ENCODE results near the gene LTF. TPM values are rescaled to one million over a fixed set of nuclear protein-coding genes. Genes with fewer than 3 reads are reported as not detected.

Gene LTF
- total and polyA plus RNA-seq, 2 experiments from 2014 or later: 0.73 to 1.3 TPM

- ATAC-seq (no peak), DNase-seq (ENCODE audit: low spot score) (peak; percentile 37)
- H3K27ac ChIP-seq (ENCODE audit: low read depth): no peak overlapping the region
- no peaks in the 10 kb centered on the region for H3K27me3 ChIP-seq (ENCODE audit: insufficient read depth)
- H3K4me1 ChIP-seq (ENCODE audit: insufficient read depth): peaks cover under 1% of the 10 kb centered on the region; the same call in 1 of the 2 replicates
- no peak overlapping the region for H3K4me2 ChIP-seq
- no peaks in the 10 kb centered on the region for H3K79me2 ChIP-seq (replicated peaks; ENCODE audit: insufficient read depth)
- peaks cover 4% of the 10 kb centered on the region; the same call in 1 of the 2 replicates for H3K9me2 ChIP-seq (ENCODE audit: insufficient read depth)
- H2AFZ ChIP-seq: peak overlapping the region; percentile 70
- Mint-ChIP-seq H3K27me3 (ENCODE audit: insufficient read depth, low read depth, poor library complexity) (no peaks in the 10 kb centered on the region), H3K4me3 (no peak overlapping the region), H3K4me1 (peaks cover 2% of the 10 kb centered on the region; the same call in 2 of the 3 replicates), H3K27ac (no peak overlapping the region), H3K9me3 (peaks cover 17% of the 10 kb centered on the region), H3K36me3 (ENCODE audit: low read depth) (peaks cover 7% of the 10 kb centered on the region; the same call in 2 of the 3 replicates)
- no peak overlapping the region for H3K4me3 ChIP-seq
- TF ChIP-seq JUNB (IDR thresholded peaks at IDR 0.05; ENCODE audit: unreplicated experiment) (no peak), EZH2 (IDR thresholded peaks at IDR 0.05; ENCODE audit: low read depth, unreplicated experiment) (no peak), NANOG (IDR thresholded peaks at IDR 0.05; ENCODE audit: borderline replicate concordance) (no peak), EZH2phosphoT487 (IDR thresholded peaks at IDR 0.05; ENCODE audit: unreplicated experiment) (no peak), POLR2AphosphoS5 (IDR thresholded peaks at IDR 0.05; ENCODE audit: low read depth) (no peak), STAT1 (IDR thresholded peaks at IDR 0.05; ENCODE audit: unreplicated experiment) (no peak), ETS1 (IDR thresholded peaks at IDR 0.05) (no peak), CTCF (conservative IDR thresholded peaks at IDR 0.05; ENCODE audit: low read depth in 2 of 2) (no peak), ZNF462 (CRISPR knock-in tag; IDR thresholded peaks at IDR 0.05) (no peak), REST (IDR thresholded peaks at IDR 0.05; ENCODE audit: unreplicated experiment) (no peak), ZNF331 (CRISPR knock-in tag; IDR thresholded peaks at IDR 0.05; ENCODE audit: low read depth) (no peak), CREB1 (CRISPR knock-in tag; IDR thresholded peaks at IDR 0.05; ENCODE audit: low read depth) (no peak), ZNF114 (CRISPR knock-in tag; IDR thresholded peaks at IDR 0.05) (no peak)
- H4K20me1 ChIP-seq (replicated peaks; ENCODE audit: insufficient read depth): no peaks in the 10 kb centered on the region
- peaks cover 7% of the 10 kb centered on the region for H3K36me3 ChIP-seq (ENCODE audit: insufficient read depth)
- H3F3A ChIP-seq (replicated peaks; ENCODE audit: low read depth): no peaks in the 10 kb centered on the region
These were observed 29.5 kb downstream of the LTF start for GRCh38 chr3:46435081-46435726.
